Dermis blood vessel endothelial cell (primary cell): Measurements from ENCODE around the gene PERM1. TPM values are rescaled to one million over a fixed set of nuclear protein-coding genes. Genes with fewer than 3 reads are reported as not detected.
"Not testable (repeated sequence)": the region's sequence is repeated elsewhere in the genome, so short reads cannot be mapped to it uniquely, and the experiment has no call there.

Experiments
- DNase-seq: peaks from one replicate; pipeline ENCODE4 v3.0.0; 2010
- total RNA-seq: library from RNA; depleted of rRNA; stranded (reverse); fragments of >200 nt; gene quantifications from 2 replicates; pipeline ENCODE4 v1.2.3, GENCODE V29; 2014

PERM1 gene
- total RNA-seq, 1 donor from 2014 or later = not detected

DNA sequence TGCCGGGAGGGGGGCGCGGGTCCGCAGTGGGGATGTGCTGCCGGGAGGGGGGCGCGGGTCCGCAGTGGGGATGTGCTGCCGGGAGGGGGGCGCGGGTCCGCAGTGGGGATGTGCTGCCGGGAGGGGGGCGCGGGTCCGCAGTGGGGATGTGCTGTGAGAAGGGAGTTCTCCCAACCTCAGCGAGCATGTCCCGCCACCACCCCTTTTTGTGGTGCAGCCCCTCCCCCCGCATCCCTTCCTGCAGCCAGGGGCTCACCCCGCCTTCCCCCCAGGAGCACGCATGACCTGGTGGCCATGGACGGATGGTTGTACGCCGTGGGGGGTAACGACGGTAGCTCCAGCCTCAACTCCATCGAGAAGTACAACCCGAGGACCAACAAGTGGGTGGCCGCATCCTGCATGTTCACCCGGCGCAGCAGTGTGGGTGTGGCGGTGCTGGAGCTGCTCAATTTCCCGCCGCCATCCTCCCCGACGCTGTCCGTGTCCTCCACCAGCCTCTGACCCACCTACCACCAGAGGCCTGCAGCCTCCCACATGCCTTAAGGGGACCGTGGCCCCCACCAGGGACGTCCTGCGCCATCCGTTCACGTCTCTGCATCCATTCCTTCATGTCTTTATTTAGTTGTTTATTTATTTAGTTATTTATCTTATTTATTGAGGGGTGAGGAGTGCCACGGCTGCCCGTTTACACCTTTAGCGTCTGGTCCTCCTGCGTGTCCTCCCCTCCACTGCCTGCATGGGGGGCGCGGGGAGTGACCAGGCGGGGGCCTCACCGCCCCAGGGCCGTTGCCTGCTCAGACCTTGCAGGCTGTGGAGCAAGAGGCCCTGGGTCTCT is 17.0 kb downstream of the PERM1 start:
- DNase-seq = no peak

DNA sequence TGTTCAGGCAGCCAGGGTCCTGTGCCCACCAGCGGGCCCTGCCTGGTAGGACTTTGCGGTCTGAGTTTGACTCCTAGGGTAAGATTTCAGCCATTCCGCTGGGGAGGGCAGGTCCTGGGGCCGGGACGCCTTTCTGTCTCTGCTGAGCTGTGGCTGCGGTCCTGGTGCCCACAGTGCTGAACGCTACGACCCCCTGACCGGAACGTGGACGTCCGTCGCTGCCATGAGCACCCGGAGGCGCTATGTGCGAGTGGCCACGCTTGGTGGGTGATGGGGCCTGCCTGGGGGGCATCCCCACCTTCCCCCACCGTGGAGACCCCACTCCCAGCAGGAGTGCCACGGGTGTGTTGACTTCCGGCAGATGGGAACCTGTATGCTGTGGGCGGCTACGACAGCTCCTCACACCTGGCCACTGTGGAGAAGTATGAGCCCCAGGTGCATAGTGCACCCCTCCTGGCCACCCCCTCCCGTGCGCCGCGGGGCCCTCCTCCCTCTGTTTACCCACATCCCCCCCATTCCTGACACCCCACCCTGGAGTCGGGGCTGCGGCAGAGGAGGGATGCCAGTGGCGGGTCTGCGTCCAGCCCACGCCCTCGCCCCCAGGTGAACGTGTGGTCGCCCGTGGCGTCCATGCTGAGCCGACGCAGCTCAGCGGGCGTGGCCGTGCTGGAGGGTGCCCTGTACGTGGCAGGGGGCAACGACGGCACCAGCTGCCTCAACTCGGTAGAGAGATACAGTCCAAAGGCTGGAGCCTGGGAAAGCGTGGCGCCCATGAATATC is 18.0 kb downstream of the PERM1 start:
- DNase-seq = no peak

DNA sequence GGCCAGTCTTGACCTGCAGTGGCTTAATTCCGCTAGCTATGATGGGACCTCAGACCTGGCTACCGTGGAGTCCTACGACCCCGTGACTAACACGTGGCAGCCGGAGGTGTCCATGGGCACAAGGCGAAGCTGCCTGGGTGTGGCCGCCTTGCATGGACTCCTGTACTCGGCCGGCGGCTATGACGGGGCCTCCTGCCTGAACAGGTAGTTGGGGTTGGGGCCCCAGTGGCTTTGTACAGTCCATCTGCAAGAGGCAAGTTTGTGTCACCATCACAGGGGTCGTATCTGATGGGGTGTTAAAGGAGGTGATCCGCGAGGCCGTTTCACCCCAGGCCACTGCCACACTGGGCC is 18.6 kb downstream of the PERM1 start:
- DNase-seq = no peak

DNA sequence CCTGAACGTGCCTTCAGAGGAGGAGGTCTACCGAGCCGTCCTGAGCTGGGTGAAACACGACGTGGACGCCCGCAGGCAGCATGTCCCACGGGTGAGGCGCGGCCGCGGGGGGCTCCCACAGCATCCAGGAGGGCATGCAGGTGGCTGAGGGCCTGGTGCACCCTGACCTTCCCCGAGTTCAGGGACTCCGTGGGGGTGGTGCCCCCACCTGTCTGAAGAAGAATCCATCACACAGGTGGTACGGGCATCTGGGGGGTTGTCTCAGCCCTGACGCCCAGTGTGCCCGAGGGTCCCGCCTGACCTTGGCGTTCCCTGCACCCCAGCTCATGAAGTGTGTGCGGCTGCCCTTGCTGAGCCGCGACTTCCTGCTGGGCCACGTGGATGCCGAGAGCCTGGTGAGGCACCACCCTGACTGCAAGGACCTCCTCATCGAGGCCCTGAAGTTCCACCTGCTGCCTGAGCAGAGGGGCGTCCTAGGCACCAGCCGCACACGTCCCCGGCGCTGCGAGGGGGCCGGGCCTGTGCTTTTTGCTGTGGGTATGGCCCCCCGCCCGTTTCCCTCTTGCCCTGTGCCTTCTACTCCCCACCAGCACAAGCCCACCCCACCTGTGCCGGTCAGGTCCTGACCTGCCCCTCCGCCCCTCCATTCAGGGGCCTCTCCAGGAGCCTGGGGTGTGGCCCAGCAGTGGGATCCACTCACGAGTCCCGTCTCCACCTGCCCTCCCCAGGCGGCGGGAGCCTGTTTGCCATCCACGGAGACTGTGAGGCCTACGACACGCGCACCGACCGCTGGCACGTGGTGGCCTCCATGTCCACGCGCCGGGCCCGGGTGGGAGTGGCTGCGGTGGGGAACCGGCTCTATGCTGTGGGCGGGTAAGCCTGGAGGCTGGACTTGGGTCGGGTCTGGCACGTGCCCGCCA is 19.3 kb downstream of the PERM1 start:
- DNase-seq = no peak

DNA sequence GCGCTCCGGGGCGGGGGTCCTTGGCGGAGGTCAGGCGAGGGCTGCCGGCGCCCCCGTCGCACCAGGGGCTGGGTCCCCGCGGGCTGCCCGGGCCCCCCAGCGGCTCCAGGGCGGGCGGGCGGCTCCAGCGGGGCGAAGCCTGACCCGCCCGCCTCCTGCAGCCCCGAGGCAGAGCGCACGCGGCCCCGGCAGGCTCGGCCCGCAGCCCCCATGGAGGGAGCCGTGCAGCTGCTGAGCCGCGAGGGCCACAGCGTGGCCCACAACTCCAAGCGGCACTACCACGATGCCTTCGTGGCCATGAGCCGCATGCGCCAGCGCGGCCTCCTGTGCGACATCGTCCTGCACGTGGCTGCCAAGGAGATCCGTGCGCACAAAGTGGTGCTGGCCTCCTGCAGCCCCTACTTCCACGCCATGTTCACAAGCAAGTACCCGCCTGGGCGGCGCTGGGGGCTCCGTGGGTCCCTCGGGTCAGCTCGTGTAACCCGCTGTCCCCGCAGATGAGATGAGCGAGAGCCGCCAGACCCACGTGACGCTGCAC is 20.7 kb downstream of the PERM1 start:
- peak; percentile 30 for DNase-seq

DNA sequence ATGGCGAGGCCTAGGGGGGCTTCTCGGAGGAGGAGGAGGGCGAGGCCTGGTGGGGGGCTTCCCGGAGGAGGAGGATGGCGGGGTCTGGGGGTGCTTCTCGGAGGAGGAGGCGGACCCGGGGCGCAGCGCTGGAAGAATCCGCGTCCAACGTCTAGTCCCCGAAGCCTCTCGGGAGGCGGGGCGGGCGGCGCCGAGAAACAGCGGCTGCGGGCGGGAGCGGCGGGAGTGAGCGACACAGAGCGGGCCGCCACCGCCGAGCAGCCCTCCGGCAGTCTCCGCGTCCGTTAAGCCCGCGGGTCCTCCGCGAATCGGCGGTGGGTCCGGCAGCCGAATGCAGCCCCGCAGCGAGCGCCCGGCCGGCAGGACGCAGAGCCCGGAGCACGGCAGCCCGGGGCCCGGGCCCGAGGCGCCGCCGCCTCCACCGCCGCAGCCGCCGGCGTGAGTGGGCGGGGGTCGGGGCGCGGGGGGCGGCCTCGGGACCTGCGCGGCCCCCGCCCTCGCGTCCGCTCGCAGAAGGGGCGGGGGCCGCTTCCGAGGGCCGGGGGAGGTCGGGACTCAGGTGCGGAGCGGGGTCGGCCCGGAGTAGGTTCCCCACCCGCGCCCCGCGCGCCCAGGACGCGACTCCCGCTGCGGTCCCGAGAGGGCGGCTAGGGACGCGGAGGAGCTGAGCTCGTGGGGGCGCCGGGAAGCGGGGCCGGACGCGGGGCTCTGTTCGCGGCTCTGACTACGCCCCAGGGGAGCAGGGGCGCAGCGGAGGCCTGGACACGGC is 21.3 kb downstream of the PERM1 start, which contains the start of gene KLHL17:
KLHL17 (plus strand) TSS at position 222 of the 769 bp plus-strand sequence; CDS start at position 332, 110 bp downstream.
- peak; percentile 74 for DNase-seq

DNA sequence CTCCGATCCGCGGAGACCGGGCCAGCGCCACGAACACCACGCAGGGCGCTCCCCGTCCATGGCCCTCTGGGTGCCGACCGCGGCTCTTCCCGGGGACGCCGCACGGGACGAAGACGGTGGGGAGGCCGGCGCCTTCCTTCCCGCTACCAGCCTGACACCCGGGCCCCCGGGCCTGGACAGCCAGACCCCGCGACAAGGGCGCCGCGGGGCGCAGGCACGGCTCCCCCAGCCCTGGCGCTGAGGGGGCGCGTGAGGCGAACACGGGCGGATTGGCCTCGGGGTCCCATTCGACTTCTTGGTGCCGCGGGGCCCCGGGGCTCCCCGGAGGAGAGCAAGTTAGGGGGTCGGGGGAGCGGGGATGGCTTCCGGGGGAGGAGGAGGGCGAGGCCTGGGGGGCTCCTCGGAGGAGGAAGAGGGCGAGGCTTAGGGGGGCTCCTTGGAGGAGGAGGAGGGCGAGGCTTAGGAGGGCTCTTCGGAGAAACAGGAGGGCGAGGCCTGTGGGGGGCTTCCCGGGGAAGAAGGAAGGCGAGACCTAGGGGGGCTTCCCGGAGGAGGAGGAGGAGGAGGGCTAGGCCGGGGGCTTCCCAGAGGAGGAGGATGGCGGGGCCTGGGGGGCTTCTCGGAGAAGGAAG is 22.0 kb downstream of the PERM1 start:
- DNase-seq = no peak

DNA sequence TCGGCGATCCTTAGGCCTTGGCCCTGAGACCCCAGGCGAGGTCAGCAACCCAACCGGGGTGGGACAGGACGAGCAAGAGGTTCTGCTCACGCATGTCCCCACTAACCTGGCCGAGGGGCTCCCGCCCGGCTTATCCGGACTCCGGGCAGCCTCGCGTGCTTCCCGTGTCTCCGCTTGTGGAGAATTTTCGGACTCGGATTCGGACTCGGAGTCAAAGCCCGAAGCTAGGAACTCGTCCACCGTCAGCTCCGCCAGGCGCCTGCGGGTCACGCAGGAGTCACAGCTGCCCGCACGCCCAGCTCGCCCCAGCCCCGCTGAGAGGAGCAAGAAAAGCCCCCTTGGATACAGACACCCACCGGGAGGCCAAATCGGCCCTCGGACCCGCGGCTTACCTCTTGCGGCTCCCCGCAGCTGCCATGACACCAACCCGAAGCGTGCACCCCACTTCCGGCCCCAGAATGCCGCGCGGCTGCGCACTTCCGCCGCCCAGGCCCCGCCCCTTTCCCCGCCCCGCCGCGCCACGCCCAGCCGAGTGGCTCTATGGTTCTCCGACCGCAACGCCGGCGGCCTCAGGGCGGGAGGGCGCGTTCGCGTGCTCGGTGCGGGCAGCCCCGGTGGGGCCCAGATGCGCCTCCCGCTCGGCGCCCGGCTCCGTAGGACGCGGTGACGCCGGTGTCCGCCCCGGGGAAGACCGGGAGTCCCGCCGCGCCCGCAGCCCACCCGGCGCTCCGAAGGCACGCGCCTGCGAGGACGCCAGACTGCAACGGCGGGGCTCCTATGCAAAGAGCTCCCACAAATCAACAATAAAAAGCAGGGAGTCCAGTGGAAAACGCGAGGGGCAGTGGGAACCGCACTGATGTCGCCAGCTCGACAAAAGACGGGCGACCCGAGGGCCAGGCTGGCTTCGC is 22.8 kb downstream of the PERM1 start, which contains the start of gene NOC2L:
NOC2L (minus strand) TSS at position 434 of the 908 bp plus-strand sequence; CDS start at position 418, 16 bp downstream.
- peak; percentile 93 for DNase-seq

DNA sequence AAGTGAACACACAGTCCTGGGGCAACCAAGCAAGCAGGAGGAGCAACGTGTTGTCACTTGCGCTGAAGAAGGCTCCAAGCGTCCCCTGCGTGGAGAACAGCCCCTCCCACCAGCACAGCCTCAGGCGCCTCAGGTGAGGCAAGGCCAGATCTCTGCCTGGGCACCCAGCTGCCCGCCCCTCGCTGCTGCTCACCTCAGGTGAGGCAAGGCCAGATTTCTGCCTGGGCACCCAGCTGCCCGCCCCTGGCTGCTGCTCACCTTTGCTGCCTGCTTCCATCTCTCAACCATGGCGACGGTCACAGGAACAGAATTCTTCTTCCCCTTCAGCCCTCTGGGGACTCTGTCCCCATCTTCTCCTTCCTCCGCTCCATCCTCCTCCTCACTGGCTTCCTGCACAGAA is 25.3 kb downstream of the PERM1 start:
- no peak for DNase-seq

DNA sequence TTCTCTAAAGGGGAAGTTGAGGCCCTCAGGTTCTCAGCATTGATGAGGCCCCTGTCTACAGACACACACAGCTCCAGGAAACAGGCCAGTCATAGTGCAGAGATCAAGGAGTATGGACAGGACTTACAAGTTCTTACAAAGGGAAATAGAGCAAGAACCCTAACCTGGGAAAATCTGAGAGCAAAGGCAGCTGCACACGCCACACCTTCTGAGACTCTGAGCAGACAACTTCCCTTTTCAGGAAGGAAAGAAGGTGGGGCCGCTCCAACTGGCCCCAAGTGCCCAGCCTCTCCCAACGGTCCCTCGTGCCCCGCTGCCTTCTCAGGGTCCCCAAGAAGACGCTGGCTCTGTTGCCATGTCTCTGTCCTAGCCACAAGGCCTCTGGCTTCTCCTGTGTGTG is 26.4 kb downstream of the PERM1 start:
- DNase-seq = no peak

DNA sequence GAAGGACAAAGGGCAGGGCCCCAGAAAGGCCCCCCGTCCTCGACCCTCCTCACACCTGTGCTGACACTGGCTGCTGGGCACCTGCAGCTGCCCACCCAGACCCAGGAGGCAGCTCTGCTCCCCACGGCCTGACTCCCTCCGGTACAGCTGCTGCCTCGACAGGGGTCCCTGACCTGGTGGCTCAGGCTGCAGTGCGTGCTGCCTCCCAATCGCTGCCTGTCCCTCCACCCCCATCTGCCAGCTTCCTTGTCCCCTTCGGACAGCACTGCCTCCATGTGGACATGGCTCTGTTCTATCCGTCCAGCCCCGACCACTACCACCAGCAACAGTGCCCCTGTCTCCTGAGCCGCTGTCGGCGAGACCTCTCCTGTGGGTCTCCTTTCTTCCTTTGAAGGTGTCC is 27.0 kb downstream of the PERM1 start:
- DNase-seq = no peak

DNA sequence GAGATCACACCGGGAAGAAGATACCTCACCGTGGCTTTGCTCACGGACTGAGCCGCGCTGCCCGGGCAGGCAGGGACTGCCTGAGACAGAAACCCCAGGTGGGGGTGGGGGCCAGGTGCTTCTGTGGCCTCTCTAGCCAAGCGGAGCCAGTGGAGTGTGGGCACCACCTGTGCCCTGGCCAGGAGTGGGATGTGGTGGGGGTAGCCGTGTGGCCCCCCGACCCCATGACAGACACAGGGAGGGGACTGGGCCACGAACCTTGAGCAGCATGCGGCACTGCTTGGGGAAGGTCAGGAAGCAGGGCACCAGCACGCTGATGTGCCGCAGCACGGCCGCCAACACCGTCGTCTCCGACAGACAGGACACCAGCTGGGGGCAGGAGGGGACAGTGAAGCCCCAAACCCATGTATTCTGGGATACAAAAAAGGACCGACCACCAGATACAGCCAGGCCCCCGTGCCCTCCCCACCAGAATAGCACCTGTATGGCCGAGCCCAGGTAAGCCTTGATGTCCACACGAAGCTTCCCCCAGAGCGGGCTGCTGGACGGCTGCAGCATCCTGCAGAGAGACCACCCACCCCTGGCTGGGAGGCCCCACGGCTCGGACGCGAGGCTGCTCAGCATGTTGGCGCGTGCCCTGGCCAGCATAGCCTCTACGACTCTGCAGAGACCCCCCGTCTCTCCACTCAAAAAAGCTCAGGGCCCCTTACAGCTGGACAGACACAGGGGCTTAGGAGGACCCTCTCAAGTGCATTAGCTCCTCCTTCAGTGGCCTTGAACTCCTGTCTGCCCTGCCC is 28.2 kb downstream of the PERM1 start:
- no peak for DNase-seq

DNA sequence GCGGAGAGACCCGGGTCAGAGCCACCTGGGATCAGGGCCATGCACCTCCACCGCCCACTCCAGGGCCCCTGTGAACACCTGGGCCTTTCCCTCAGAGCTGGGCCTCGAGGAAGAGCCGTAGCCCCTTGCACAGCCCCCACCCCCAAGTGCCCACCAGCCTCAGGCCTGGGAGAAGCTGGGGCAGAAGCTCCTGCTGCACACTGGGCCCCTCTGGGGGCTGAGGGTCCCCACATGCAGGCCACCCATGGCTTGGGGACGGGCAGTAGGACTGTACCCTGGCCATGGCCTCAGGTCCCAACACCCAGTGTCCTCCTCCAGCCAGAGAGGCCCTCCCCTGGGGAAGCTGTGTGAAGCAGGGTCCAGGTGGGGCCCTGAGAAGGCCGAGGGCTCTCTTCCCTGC is 29.3 kb downstream of the PERM1 start:
- no peak for DNase-seq

DNA sequence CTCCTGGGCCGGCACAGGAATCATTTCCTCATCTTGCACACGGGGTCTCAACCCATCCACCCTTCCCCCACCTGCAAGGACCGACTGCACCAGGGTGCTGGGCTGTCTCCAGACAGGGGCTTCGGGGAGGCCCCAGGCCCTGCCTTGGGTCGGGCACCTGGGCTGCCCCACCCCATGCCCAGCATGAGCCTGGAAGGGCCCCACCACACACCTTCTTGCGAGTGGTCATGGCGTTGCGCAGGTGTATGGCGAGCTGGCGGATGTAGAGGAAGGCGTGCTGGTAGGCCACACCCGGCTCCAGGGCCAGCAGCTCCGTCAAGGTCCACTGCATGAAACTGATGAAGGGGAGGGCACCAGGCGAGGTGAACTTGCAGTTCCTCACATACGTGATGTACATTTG is 29.7 kb downstream of the PERM1 start:
- DNase-seq = no peak

DNA sequence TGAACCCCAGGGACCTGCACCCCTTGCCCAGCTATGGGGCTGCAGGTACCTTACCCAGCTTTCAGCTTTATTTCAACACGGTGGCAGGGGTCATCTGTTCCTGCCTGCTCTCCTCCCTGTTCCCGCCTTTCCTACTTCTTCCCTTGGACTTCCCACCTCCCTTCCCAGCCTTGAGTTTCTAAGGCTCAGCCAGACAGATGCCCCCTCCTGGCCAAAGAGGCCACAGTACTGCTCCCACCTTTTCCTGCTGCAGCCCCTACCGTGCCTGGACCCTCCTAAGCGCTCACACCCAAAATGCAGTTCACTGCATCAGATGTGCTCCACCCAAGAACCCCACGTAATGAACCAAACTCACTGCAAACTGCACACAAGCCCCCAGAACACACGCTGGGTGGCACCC is 30.5 kb downstream of the PERM1 start:
- DNase-seq = peak; percentile 44

DNA sequence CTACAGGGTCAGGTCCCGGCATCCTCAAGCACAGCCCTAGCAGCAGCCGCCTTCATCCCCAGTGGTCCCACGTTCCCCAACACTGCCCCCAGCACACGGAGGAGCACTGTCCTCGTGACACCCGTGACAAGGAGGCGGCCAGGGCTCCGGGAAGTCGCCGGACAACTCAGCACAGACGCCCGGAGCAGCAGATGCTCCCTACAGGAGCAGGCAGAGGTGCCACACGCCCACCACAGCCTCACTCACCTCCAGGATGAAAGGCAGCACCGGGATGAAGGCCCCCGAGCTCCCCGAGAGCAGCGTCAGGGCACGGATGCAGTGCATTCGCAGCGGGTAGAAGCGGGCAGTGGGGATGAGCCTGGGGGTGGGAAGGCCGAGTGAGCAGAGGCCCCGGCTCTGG is 31.0 kb downstream of the PERM1 start:
- DNase-seq = no peak

DNA sequence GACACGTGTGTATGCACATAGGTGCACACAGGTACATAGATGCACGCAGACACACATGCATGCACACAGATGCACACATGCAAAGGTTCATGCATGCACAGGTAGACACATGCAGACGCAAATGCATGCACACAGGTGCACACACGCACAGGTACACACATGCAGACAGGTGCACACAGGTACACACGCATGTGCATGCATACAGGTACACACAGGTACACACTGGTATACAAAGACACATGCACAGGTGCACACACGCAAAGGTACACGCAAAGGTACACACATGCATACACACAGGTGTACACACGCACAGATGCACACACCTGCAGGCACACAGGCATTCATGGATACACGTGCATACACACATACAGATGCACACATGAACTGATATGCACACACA is 31.6 kb downstream of the PERM1 start:
- DNase-seq = no peak

DNA sequence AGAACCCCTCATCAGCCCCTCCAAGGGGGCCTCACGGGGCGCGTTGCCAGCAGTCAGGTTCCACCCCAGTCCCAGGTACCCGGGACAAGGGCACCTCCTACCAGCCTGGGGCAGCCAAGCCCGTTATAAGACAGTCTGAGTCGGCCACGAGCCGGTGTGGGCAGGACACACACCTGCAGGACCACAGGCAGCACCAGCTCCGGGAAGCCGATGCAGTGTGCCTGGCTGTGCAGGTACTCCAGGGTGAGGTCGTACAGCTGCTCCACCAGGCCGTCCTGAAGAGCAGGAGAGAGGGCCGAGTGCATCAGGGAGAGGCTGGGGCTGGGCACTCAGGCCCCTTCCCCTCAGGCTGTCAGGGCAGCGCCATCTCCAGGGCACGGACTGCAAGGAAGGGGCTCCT is 33.9 kb downstream of the PERM1 start:
- no peak for DNase-seq

DNA sequence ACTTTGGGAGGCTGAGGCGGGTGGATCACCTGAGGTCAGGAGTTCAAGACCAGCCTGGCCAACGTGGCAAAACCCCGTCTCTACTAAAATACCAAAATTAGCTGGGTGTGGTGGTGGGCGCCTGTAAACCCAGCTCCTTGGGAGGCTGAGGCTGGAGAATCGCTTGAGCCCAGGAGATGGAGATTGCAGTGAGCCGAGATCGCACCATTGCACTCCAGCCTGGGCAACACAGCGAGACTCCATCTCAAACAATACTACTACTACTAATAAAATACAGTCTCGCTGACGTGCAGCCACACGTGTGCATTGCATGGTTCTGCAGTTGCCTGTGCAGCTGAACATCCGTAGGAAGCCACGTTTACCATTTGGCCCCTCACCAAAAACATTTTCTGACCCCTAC is 35.1 kb downstream of the PERM1 start:
- not testable (repeated sequence) for DNase-seq
